Stimulated activated CD4-positive, alpha-beta T cell treated with anti-CD3 and anti-CD28 coated beads, Interleukin-12 subunit alpha, Interleukin-12 subunit beta, amount 100 ng/mL, for 24 hours (primary cell): ENCODE data around the gene HS6ST3.

Experiments used
- DNase-seq, 2 experiments: peaks; one replicate each; pipeline ENCODE4 v3.0.0-alpha.2; 2020; ENCODE audit warnings: low read depth in 2 of 2

The HS6ST3 gene

DNA sequence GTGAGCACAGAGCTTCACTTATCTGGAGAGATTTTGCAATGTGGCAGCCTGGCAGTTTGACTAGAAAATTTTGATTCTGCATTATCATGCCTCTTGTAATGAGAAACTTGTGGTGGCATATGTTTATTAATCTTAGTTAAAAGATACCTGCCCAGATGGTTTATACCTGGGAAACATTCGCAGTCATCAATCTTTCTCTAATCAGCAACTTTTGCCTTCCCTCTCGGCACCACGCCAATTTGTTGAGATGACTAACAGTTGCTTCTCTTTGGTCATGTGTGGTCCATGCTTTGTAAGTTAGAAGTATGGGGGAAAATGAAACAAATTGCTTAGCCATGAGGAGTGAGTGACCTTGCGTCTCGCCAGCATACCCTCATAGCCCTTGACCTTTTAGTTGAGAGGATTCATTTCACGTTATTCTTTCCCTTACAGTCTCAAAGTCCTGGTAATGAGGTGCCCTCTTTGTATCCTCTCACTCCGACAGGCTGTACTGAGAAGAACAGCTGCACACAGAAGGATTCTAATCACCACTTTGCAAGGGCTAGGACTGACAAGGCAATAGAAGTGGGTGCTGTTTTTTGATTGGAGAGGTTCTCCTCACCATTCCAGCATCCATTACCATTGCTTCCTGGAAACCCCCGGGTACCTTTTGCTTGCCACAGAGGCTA lies 703.0 kb downstream of the HS6ST3 start:
- no peak for DNase-seq

DNA sequence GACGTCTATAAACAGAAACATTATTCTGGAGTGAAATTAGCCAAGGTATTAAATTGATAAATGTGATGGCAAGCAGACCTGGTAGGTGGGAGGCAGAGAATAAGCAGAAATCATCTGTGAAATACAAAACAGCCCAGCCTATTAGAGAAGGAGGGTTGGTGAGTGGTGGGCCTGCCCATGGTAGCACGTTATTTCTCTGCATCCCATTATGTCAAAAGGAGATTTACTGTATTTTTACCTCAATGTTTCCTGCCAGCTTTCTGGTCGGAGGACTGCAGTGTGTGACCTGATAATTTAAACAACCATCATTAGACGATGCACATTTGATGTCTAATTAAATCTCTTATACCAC lies 703.5 kb downstream of the HS6ST3 start:
- DNase-seq = no peak

DNA sequence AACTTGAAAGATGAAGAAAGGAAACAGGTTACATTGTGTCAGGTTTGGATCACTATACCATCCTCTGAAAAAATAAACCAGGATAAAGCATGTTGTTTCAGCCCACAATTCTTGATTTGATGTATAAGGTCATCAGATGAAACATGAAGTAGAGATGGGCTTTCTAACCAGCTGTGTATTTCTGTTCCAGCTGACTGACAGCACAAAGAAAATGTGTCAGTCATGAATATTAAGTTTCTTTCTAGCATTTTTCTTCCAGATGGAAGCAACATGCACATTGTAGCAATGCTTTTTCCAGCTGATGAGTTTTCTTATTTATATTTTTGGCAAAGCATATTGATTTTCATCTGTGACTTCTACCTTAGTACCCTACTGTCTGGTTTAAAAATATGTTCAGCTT lies 704.8 kb downstream of the HS6ST3 start:
- no peak for DNase-seq

DNA sequence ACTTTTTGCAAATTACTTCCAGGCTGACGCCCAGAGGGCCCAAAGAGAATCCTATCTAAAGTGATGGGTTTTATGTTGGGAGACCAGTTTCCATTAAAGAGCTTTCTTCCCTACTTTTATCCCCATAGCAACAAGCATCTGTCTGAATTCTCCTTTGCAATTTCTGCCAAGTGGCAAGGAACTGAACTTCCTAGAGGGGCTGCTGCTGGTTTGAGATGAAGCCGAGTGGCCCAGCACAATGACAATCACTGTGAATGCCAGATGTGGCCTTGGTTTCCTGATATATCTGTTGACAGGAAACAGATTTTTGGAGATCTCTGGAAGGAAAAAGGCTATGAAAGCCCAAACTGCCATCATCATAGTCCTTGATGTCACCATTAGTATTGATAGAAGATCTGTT lies 705.8 kb downstream of the HS6ST3 start:
- DNase-seq = no peak

DNA sequence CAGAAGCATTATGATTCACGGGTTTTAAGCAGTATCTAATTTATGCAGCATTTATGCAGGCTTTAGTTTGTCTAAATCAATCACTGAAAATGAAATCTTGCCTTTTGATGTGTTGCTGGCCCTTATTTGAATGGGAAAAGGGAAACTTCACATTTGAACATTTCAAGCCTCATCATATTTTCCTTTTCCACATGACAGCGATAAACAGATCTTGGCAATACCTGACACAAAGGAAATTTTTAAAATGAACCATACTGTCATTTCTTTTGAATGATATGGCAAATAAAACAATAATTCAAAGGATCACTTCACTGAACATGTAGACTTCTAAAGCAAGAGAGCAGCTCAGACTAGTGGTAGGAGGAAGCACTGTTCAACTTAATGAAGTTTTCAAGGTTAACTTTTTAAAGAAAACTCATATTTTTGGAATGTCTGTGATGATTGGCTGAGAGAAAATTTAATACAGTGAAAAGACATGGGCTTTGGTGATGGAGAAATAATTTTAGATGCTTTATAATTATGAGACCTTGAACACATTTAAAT lies 706.3 kb downstream of the HS6ST3 start:
- no peak for DNase-seq

DNA sequence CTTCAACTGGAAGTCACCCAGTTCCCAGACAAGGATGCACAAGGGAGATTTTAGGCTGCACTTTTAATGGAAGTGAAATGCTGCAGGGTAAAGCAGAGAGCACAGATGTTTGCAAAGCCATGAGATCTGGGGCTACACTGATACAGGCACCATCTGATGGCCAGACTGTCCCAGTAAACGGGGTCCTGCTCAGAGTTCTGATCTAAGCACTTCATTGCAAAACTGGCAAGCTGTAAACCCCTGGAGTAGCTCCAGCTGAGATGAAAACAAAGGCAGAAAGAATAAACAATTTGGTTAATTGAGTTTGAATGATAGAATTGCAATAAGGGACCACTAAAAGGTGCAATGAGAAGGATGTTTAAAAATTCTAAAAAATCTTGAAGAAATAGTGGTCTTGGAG lies 707.2 kb downstream of the HS6ST3 start:
- no peak for DNase-seq

DNA sequence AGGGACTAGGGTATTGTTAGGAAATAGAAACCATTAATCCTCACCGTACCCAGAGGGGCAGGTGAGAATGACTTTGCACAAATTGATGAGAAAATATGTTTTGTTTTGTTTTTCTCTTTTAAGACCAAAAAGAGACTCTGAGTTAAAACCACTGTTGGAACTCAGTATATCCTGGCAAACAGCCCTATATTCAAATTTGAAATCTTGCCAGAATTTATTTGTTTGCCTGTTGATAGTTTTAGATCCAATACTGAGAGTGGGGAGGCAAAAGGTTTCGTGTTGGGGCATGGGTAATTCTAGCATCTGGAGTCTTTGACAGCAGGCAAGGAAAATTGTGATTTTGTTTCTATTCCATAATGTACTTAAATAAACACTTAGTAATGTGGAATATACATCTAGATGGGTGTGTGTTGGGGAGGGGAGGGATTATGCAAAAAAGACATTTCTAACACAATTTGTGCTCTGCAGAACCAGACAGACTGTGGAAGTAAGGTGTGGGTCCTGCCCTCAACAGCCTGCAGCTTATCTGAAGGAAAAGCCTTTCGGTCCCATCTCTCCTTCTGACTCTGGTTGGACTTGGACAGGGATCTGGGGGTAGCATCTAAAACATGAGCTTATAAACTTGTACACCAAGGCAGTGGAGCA lies 713.7 kb downstream of the HS6ST3 start:
- no peak for DNase-seq

DNA sequence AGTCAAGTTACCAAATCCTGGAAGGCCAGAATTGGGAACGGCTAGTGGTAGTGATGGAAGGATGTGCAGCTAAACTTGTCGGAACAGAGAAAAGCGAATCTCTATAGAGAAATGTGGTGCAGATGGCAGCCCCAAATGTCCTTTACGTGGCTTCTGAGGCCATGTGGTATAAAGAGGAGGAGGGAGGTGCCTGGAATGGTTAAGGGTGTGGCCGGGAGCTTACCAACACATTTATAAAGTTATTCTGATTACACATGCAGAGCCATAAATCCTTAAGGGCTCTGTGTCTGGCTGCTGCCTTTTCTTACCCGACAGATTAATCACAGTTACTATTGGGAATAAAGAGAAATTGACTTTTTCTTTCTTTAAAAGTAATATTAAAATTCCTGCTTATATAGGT lies 714.3 kb downstream of the HS6ST3 start:
- DNase-seq = no peak

DNA sequence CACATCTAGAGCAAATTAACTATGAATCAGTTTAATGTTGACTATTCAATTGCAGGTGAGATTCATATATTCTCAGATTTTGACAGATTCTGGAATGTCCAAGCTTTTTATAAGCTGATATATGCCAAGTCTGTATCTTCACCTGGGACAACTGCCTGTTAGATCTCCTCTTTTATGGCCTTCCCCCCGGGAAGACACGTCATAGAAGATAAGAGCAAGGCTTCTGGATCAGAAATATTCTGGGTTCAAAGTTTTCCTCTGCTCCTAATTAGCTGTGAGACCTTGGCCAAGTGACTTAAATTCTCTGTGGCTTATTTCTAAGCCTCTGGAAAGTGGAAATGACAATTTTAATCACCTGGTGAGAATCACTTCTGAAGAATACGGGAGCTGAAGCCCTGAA lies 716.8 kb downstream of the HS6ST3 start:
- DNase-seq = no peak

DNA sequence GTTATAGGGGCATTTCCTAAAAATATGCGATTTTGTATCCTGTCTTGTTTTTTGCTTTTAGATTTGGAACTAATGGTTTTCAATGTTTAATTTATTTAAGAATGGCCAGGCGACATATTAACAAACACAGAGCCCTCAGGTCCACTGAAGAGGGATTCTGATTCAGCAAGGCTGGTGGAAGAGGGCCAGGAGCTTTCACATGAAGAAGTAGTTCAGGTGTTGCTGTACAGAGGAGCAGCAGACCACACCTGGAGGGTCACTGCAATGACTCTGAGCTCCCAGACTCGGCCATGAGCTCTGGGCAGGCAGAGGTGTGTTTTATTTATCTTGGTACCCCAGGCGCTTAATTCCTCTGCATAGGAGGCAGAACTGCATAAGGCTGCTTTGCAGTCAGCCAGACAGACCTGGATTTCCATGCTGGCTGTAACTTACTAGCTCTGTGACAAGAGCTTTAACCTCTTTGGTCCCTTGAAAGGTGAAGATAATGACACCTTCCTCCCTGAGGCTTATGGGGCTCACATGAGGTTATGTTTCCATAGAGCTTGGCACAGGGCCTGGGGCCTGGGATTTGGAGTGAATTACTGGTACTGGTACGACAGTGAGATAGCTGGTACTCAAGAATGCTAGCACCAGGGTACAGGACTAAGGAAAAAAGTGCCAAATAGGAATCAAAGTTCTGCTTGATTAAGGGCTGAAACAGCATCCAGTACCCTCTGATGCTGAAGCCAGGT lies 719.6 kb downstream of the HS6ST3 start:
- DNase-seq = no peak

DNA sequence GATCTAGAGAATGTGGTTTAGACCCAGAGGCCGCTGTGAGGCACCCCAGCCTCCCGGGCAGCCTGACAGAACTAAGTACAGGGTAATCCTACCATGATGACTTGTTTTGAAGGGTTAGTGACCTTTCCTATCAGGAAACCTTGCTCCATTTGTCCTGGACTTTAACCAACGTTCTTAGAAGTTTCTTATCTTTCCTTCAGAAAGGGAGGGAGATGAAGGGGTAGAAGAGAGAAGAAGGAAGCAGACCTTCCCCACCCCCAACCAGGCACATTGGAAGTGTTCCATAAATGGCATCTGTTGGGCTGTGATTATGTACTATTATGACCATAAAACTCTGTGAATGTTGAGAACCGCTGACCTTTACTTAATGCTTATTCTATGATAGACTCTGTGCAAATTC lies 720.2 kb downstream of the HS6ST3 start:
- no peak for DNase-seq

DNA sequence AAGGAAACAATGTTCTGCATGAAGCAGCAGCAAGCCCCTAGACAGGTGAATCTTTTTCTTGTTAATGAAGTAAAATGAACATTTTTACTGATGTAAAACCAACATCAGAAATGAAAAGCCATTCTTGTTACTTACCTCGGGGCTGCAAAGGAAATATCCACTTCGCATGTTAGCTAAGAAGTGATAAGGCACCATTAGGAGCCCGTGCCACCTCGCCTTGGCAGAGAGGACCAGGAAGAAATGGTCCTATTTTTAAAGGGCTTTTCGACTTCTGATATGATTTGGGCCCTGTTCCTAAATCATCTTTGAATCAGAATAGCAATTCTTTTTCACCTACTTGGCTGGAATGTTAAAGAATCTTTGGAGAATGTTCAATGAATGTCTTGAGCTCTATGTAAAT lies 721.1 kb downstream of the HS6ST3 start:
- no peak for DNase-seq

DNA sequence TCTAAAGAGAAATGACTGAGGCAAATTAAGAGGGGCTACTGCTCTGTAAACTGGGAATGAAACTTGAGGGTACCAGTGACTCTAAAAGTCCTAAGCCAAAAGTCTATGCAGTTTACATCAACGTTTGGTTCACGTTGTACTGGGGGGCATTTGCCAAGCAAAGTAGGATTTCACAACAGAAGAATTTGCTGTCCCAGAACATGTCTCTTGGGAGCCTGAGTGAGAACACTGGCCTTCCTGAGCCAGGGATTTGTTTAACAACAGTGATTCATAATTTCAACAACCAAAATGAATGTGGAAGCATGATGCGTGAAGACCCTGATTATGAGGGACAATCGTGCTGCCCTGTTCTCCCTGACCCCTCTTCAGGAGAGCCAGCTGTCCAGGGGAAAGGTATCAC lies 726.4 kb downstream of the HS6ST3 start:
- no peak for DNase-seq

DNA sequence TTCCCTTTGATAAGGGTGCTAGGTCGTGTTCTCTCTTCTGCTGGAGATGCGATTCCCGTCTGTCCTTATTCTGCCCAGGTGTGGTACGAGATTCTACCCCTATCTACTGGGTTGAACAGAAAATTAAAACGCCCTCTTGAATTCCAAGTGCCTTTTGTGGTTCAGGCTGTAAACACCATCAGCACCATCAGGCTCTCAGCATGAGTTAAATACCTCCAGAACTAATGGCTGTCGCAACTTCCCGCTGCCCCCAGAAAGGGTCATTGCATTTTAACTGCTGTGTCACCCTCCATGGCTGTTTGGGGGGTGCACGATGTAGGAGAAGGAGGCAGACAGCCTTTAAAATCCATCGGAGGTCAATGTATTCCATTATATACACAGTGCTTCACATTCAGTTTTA lies 727.0 kb downstream of the HS6ST3 start:
- no peak for DNase-seq

DNA sequence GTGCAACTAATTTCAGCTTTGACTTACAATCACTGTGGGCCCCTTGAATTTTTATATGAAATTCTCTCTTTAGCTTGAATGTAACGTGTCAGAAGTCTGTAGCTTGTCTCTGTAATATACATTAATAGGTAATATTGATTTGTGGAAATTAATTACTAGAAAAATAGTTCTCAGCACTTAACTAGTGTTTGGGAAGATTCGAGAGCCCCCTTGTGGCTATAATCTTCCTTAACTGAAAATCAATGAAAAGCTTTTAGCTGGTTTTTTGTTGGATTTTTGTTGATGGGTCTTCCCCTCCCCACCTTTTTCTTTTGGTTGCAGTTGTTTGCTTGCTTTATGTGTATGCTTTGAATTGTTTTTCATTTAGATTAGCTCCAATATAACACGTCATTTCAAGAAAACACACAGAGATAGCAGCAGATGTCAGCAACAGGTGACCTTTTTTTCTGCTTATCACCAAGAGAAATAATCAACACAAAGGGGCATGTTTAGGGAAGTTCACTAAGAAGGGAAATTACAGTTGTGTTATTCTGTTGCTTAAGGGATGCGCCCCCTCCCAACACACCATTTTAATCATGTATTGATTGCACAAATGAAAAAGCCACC lies 727.5 kb downstream of the HS6ST3 start:
- no peak for DNase-seq

DNA sequence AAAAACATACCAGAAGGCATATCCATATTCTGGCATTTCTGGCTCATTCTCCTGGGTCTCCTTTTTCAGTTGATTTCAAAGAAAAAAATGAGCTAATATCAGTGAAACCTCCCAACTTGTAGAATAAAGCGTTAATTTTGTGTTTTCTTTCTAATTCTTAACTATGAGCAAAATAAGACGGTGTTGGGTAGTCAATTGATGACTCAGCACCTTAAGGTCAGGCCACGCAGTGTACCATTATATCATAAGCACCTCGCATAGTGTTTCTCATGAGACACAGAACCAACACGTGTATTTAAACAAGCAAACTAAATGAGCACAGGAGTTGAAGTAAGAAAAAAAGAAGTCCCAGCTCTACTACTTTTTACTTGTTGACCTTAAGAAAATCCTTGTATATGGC lies 729.5 kb downstream of the HS6ST3 start:
- no peak for DNase-seq

DNA sequence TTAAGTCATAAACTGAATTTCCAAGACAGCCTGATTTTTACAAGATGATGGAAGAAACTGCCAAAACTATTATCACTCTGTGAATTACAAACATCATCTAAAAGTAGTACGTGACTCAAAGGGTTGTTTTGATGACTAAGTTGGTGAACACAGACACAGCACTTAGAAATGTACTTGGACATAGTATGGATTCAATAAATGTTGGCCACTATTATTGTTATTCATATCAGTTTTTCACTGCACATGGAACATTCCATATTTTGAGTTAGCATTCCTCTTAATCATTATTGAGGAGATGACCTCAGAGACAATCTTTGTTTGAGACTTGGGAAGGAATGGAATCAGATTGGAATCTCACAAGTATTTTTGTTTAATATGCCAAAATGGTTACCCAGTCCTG lies 731.5 kb downstream of the HS6ST3 start:
- DNase-seq = no peak

DNA sequence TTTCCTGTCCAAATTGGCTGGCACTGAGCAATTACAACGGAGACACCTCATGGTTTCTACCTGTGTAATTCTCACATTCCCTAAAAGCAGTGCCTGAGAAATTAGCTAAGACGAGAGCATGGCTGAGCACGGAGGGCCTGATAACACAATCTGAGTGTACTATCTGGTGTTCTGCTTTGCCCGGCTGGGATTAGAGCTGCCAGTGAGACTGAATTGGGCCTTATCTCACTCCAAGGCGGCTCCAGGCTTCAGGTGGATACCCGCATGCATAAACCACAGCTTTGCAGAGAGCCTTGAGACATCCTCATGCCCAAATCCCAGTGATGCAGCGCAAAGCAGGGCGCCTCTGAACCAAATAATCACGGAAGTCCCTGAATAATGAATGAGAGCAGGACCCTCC lies 732.1 kb downstream of the HS6ST3 start:
- no peak for DNase-seq

DNA sequence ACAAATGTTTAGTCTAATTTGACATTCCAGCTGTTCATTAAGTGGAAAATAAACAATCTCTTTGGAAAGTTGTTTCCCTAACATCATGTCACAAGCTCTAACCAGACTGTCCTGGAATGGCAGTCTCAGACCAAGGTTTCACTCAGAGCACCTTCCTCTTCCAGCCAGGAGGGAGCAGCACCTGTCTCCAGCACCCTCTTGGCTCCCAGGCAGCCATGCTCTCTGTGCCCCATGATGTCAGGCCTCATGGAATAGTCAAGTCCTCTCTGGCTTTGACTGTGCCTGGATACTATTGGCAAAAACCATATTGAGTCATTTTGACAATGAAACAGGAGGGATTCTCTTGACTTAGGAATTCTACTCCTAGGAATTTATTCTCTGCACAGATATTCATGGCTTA lies 733.0 kb downstream of the HS6ST3 start:
- no peak for DNase-seq

DNA sequence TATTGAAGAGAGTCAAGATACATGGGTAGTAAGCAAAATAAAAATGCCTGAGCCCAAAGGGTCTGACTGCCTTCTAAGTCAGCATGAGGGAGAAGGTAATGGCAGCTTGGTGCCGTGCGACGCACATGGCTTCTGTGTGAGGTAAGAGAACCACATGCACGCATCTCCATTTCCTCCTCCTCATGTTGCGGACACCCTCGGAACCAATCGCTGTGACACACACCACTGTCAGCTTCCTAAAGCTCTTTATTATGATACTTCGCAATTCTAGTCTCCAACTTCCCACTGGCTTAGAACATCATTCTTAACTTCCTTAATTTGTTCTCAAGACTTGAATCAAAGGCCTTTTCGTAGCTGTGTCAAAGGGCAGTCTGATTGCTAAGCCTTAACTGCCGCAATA lies 734.2 kb downstream of the HS6ST3 start:
- DNase-seq = no peak

DNA sequence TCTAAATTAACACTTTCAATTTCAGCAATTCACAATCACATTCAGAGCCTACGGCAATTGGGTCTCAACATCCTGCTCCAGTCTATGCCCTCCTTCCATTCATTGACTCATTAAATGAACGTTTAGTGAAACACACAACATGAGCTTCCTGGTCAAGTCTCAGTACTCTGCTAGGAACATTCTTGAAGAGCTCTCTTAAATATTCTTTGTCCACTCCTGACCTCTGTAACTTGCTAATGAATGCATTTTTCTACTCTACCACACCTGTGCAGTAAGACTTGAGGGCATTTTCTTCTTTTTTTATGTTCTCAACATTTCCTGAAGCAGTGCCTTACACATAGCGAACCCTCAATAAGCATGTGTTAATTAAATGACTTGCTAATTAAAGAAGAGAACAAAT lies 735.7 kb downstream of the HS6ST3 start:
- no peak for DNase-seq

DNA sequence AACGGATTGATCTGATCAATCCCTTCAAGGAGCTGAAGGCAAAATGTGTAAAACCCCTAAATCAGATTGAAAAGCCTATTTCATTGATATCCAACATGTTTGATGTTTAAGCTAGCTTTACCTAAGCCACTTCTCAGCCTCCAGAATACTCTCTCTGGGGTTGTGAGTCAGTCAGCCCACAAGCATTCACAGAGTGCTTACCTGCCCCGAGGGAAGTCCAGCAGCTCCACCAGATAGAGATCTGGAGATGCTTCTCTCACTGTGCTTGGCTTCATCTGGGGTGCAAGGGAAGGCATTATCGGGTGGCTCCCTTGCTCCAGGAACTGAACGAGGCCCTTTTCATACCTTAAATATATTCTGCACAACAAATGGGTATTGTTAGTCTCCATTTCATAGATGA lies 744.7 kb downstream of the HS6ST3 start:
- DNase-seq = no peak

DNA sequence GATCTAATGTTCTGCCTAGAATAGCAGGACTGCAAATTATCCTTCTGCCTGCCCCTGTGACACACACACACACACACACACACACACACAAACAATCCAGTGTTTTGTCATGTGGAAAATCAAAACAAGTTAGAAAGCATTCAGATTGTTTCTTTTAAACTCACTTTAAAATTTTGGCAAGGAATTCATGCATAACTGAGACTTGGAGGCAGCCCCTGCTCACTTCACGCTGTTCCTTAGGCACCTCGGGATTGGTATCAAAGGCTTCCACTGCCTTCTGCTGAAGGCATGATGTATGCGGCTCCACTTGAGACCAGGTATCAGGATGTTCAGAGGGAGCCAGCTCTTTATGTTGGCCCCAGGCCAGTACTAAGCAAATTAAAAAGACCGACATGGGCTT lies 745.6 kb downstream of the HS6ST3 start:
- no peak for DNase-seq
